ENCODE results near the gene FMNL1.

FMNL1 gene

DNA sequence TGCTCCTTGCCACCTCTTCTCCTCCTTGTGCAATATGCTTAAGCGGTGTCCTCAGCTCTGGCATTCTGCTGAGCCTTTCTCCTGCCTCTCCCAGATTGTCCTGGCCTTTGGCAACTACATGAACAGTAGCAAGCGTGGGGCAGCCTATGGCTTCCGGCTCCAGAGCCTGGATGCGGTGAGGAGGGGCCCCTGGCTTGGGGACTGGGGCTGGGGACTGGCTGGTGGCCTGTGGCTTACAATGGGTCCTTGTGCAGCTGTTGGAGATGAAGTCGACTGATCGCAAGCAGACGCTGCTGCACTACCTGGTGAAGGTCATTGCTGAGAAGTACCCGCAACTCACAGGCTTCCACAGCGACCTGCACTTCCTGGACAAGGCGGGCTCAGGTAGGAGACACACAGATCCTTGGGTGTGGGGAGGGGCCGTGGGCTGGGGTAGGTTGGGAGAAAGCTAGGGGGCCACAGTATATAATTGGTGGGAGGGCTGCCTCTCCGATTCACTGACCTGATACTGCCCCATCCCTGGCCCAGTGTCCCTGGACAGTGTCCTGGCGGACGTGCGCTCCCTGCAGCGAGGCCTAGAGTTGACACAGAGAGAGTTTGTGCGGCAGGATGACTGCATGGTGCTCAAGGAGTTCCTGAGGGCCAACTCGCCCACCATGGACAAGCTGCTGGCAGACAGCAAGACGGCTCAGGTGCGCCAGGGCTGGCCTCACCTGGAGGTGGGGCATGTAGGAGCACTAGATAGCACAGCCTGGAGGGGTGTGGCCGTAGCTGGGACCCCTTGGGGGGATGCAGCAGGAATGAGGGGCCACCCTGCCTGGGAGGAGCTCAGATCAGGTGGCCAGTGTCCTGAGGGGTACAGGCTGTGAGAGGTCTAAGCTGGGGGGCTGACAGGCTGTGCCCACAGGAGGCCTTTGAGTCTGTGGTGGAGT is 23.3 kb downstream of the FMNL1 start:
- H3K4me3 Mint-ChIP-seq: no peak overlapping the region
- no peak for DNase-seq
- TF ChIP-seq, protein P1, sequence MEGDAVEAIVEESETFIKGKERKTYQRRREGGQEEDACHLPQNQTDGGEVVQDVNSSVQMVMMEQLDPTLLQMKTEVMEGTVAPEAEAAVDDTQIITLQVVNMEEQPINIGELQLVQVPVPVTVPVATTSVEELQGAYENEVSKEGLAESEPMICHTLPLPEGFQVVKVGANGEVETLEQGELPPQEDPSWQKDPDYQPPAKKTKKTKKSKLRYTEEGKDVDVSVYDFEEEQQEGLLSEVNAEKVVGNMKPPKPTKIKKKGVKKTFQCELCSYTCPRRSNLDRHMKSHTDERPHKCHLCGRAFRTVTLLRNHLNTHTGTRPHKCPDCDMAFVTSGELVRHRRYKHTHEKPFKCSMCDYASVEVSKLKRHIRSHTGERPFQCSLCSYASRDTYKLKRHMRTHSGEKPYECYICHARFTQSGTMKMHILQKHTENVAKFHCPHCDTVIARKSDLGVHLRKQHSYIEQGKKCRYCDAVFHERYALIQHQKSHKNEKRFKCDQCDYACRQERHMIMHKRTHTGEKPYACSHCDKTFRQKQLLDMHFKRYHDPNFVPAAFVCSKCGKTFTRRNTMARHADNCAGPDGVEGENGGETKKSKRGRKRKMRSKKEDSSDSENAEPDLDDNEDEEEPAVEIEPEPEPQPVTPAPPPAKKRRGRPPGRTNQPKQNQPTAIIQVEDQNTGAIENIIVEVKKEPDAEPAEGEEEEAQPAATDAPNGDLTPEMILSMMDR (IDR thresholded peaks at IDR 0.05): no peak
- no peak overlapping the region for H3K27ac Mint-ChIP-seq
- no peaks in the 10 kb centered on the region for H3K9me3 Mint-ChIP-seq
- H3K4me1 Mint-ChIP-seq: peaks cover 18% of the 10 kb centered on the region
- H3K27me3 Mint-ChIP-seq (ENCODE audit: low read depth, poor library complexity): peaks cover 50% of the 10 kb centered on the region
- H3K36me3 Mint-ChIP-seq (ENCODE audit: low read depth): peaks cover 3% of the 10 kb centered on the region

DNA sequence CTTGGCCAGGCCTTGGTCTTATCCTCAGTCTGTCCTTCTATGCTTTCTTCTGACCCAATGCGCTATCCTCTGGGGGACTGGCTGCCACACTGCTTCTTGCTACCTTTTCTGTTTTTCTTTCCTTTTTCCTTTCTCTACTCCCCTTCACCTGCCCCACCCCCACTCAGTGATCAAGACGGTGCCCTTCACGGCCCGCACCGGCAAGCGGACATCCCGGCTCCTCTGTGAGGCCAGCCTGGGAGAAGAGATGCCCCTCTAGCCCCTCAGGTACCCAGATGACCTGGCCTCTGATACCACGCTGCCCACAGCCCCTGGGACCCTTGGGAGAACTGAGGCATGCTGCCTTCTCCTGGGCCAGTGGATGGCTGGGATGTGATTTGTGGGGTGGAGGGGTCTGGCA is 24.7 kb downstream of the FMNL1 start:
- H3K4me1 Mint-ChIP-seq: peaks cover 16% of the 10 kb centered on the region
- H3K9me3 Mint-ChIP-seq: no peaks in the 10 kb centered on the region
- DNase-seq: no peak
- TF ChIP-seq, protein P1 (IDR thresholded peaks at IDR 0.05): no peak
- peak overlapping the region; percentile 87 for H3K4me3 Mint-ChIP-seq
- peaks cover 38% of the 10 kb centered on the region for H3K27me3 Mint-ChIP-seq (ENCODE audit: low read depth, poor library complexity)
- peaks cover 7% of the 10 kb centered on the region for H3K36me3 Mint-ChIP-seq (ENCODE audit: low read depth)
- no peak overlapping the region for H3K27ac Mint-ChIP-seq

DNA sequence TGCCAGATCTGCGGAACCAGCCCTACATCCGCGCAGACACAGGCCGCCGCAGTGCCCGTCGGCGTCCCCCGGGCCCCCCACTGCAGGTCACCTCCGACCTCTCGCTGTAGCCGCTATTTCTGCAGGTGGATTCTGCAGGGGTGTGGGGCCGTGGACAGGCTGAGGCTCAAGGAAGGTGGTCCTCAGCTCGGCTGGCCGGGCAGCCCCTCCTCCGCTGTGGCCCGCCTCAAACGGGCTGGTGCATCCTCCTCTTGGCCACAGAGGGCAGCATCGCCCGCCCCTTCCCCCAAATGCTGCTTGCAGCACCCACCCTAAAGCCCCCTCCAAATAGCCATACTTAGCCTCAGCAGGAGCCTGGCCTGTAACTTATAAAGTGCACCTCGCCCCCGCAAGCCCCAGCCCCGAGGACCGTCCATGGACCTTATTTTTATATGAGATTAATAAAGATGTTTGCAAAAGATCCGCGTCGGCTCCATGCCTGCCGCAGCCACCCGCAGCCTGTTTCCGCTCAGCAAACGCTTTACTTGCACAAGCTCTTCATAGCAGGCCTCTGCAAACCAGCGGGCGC is 25.3 kb downstream of the FMNL1 start:
- Mint-ChIP-seq H3K4me3 (peak overlapping the region; percentile 87), H3K27ac (no peak overlapping the region), H3K36me3 (ENCODE audit: low read depth) (peaks cover 7% of the 10 kb centered on the region), H3K9me3 (no peaks in the 10 kb centered on the region), H3K4me1 (peaks cover 16% of the 10 kb centered on the region), H3K27me3 (ENCODE audit: low read depth, poor library complexity) (peaks cover 35% of the 10 kb centered on the region)
- peak; percentile 77 for DNase-seq
- TF ChIP-seq, protein P1 (IDR thresholded peaks at IDR 0.05): peak; percentile 59

DNA sequence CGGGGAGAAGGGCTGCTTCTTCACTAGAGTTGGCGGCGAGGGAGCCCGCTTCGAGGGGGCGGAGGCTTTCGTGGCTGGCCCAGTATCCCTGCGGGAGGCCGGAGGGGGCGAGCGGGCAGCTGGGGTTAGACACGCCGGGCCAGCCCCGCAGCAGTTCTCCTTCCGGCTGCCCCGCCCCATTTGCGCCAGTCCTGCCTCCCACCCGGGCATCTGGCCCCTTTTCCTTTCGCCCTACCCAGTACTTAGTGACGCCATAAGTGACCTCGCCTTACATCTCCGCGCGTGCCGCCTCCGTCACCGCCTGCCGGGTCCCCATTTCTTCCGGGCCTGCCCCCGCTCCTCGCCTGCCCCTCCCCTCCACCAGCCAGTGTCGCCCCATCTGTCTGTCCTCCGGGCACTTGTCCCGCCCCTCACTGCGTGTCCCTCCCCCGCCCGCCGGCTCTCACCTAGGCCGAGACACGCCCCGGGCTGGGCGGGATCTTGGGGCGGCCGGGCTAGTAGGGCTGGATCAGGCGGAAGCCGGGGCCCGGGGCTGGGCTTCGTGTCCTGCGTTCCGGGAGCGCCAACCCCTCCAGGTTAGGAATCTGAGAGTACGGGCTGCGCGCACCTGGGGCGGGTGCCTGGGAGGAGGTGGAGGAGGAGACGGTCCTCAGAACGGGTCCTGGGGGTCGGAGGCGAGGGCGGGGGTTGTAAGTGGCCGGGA is 25.9 kb downstream of the FMNL1 start:
- DNase-seq: peak; percentile 91
- Mint-ChIP-seq H3K36me3 (ENCODE audit: low read depth) (peaks cover 7% of the 10 kb centered on the region), H3K4me1 (peaks cover 14% of the 10 kb centered on the region), H3K27me3 (ENCODE audit: low read depth, poor library complexity) (peaks cover 29% of the 10 kb centered on the region), H3K9me3 (no peaks in the 10 kb centered on the region), H3K4me3 (peak overlapping the region; percentile 87), H3K27ac (peak overlapping the region; percentile 75)
- TF ChIP-seq, protein P1 (IDR thresholded peaks at IDR 0.05): no peak

DNA sequence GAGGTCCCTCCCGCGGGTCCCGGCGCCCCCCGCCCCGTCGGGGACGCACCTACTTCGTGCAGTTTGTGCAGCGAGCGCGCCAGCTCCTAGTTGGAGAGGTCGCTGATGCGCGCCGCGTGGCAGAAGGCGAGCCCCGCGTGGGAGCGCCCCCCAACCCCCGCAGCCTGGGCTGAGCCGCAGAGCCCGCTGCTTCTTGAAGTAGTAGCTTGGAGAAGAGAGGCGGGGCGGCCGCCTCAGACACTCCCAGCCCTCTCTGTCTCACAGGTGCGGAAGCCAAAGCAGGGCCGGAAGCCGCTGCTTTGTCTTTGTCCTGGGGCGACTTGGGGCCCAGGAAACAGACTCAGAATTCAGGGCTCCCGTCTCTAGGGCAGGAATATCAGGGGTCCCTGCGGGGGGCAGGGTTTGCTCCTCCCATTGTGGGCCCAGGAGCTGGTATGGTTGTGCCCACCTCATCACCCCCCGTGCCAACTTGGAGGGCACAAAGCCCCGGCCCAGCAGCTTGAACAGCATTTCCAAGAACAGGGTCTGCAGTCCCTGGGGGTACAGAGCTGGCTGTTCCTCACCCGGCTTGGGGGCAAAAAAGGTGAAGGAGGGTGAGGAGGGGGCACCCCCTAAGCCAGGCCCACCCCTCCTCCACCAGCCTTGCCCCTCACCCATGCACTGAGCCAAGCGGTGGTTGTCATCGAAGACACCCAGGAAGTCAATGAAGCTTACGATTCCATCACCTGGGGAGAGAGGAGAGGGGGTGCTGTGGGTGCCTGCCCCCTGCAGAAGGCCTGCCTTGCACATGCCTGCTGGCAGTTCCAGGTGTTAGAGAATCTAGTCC is 26.7 kb downstream of the FMNL1 start:
- TF ChIP-seq, protein P1 (IDR thresholded peaks at IDR 0.05): no peak
- Mint-ChIP-seq H3K9me3 (no peaks in the 10 kb centered on the region), H3K4me1 (peaks cover 11% of the 10 kb centered on the region), H3K36me3 (ENCODE audit: low read depth) (peaks cover 7% of the 10 kb centered on the region), H3K4me3 (peak overlapping the region; percentile 87), H3K27ac (no peak overlapping the region), H3K27me3 (ENCODE audit: low read depth, poor library complexity) (peaks cover 21% of the 10 kb centered on the region)
- peak; percentile 63 for DNase-seq
